VCaP (cell line): ENCODE results near the gene LSM2.
A peak's percentile ranks its signal among the peaks of the same experiment; 100 is the strongest.
"Not testable (repeated sequence)": the region's sequence is repeated elsewhere in the genome, so short reads cannot be mapped to it uniquely, and the experiment has no call there.

Source experiments
- H3K27ac ChIP-seq: fragments of 450-650 bp; 2 replicates; pipeline ENCODE4 v1.5.1; 2017
- TF ChIP-seq, protein P1 (sequence below): fragments of 450-650 bp; conservative IDR thresholded peaks from 2 replicates; pipeline ENCODE4 v1.5.1; 2017; ENCODE audit warnings: mild to moderate bottlenecking, moderate library complexity

The LSM2 gene

DNA sequence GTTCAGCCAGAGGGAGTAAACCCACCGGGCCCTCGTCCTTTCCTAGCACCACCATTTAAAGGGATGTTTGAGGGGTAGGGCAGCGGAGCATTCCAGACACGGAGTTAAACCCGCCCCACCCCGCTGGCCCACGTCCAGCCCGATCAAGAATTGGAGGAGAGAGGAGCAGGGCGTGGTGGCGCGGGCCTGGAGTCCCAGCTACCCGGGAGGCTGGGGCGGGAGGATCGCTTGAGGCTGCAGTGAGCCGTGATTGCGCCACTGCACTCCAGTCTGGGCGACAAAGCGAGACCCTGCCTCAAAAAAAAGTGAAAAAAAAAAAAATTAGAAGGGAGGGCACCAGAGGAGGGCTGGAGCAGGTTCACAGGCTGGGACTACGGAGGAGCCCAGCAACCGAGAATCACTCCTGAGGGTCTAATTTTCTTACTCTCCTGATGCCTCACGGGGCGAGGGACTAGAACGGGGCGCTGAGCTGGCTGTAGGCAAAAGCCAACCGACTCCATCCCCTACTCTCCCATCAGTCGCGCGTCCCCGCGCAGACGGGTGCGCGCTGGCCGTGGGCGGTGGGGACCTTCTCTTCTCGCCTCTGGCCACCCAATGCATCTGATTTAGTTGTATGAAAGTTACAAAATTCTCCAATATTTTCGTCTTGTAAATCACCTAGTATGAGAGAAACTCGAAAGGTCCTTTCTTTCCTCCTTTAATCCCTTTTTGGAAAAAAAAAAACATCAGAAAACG is 14.7 kb upstream of the LSM2 start:
- TF ChIP-seq, protein P1, sequence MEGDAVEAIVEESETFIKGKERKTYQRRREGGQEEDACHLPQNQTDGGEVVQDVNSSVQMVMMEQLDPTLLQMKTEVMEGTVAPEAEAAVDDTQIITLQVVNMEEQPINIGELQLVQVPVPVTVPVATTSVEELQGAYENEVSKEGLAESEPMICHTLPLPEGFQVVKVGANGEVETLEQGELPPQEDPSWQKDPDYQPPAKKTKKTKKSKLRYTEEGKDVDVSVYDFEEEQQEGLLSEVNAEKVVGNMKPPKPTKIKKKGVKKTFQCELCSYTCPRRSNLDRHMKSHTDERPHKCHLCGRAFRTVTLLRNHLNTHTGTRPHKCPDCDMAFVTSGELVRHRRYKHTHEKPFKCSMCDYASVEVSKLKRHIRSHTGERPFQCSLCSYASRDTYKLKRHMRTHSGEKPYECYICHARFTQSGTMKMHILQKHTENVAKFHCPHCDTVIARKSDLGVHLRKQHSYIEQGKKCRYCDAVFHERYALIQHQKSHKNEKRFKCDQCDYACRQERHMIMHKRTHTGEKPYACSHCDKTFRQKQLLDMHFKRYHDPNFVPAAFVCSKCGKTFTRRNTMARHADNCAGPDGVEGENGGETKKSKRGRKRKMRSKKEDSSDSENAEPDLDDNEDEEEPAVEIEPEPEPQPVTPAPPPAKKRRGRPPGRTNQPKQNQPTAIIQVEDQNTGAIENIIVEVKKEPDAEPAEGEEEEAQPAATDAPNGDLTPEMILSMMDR, result no peak
- peak overlapping the region; percentile 97 for H3K27ac ChIP-seq

DNA sequence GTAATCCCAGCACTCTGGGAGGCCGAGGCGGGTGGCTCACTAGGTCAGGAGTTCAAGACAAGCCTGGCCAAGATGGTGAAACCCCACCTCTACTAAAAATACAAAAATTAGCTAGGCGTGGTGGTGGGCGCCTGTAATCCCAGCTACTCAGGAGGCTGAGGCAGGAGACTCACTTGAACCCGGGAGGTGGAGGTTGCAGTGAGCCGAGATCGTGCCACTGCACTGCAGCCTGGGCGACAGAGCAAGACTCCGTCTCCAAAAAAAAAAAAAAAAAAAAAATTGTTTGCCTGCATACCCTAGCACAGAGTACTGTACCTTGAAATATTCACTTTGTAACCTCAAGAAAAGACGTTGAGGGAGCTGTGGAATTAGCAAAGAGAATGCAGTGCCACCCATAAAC is 13.6 kb upstream of the LSM2 start:
- not testable (repeated sequence) for H3K27ac ChIP-seq

DNA sequence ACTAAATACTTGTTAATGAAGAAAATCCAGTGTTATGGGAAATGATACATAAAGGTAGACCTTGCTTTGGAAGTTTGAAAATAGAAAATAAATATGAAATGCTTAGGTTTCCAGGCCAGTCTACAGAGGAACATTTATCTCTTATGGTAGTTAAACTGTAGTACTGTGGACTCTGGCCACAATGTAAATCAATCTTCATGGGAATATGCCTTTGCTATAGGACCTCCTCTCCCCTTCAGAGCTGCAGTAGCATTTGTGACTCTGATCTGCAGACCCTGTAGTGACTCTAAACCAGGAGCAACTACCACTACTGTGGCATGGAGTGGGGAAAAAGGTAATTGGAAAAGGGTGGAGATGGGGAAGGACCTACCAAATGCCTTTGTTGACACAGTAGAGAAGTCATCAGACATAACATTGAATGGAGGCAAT is 13.1 kb upstream of the LSM2 start:
- TF ChIP-seq, protein P1, result no peak
- no peak overlapping the region for H3K27ac ChIP-seq

DNA sequence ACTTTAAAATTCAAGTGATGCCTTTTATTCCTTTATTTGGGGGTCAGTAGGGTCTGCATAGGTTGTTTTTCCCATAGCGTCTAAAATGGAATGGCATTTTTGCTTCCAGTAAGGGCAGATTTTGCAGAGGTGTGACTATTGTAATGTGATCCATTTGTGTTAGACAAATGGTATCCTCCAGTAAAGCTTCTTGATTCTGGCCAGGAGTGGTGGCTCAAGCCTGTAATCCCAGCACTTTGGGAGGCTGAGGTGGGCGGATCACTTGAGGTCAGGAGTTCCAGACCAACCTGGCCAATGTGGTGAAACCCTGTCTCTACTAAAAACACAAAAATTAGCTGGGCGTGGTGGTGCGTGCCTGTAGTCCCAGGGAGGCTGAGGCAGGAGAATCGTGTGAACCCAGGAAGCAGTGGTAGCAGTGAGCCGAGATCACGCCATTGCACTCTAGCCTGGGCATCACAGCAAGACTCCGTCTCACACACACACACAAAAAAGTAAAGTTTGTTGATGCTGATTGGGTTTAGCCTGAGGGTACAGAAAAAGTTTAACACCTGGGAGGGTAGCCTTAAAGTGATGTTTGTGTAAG is 11.3 kb upstream of the LSM2 start:
- H3K27ac ChIP-seq, result not testable (repeated sequence)

DNA sequence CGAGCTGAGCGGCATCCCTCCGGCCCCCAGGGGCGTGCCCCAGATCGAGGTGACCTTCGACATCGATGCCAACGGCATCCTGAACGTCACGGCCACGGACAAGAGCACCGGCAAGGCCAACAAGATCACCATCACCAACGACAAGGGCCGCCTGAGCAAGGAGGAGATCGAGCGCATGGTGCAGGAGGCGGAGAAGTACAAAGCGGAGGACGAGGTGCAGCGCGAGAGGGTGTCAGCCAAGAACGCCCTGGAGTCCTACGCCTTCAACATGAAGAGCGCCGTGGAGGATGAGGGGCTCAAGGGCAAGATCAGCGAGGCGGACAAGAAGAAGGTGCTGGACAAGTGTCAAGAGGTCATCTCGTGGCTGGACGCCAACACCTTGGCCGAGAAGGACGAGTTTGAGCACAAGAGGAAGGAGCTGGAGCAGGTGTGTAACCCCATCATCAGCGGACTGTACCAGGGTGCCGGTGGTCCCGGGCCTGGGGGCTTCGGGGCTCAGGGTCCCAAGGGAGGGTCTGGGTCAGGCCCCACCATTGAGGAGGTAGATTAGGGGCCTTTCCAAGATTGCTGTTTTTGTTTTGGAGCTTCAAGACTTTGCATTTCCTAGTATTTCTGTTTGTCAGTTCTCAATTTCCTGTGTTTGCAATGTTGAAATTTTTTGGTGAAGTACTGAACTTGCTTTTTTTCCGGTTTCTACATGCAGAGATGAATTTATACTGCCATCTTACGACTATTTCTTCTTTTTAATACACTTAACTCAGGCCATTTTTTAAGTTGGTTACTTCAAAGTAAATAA is 10.6 kb upstream of the LSM2 start:
- not testable (repeated sequence) for H3K27ac ChIP-seq

DNA sequence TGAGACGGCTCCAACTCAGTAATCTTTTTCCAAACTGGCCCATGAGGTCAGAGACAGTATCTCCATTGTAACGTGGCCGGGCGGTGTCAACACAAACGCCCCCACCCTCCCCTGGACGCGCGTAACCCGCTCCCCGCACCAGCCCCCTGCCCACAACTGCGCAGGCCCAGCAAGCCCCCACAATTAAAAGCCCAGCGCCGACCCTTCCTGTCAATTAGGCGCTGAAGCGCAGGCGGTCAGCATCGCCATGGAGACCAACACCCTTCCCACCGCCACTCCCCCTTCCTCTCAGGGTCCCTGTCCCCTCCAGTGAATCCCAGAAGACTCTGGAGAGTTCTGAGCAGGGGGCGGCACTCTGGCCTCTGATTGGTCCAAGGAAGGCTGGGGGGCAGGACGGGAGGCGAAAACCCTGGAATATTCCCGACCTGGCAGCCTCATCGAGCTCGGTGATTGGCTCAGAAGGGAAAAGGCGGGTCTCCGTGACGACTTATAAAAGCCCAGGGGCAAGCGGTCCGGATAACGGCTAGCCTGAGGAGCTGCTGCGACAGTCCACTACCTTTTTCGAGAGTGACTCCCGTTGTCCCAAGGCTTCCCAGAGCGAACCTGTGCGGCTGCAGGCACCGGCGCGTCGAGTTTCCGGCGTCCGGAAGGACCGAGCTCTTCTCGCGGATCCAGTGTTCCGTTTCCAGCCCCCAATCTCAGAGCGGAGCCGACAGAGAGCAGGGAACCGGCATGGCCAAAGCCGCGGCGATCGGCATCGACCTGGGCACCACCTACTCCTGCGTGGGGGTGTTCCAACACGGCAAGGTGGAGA is 8.5 kb upstream of the LSM2 start, which contains the start of the genes HSPA1A and HSPA1L:
Gene HSPA1A (plus strand): TSS at position 519 of the 814 bp plus-strand sequence. CDS start 214 bp downstream, at position 733.
Gene HSPA1L (minus strand): TSS at position 259 of the 814 bp plus-strand sequence. CDS start 3,311 bp downstream, outside the sequence.
- TF ChIP-seq, protein P1, result no peak
- H3K27ac ChIP-seq, result peak within 1 kb of the TSS; percentile 73

DNA sequence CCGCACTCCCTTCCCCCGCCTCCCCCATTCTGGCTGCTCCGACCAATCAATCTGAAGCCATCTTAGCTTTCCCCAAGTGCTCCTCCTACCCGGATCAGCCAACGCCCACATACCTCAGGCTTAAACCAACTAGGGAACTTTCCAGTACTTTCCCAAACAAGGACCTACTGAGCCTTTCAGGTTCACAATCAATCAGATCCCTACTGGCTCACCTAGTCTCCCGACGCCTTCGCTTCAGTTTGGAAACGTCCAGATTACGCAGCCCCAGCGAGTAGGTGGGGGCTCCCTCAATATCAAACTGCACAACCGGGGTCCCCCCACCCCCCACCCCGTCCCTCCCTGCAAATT is 7.9 kb upstream of the LSM2 start:
- H3K27ac ChIP-seq, result peak overlapping the region; percentile 73
- TF ChIP-seq, protein P1, result no peak

DNA sequence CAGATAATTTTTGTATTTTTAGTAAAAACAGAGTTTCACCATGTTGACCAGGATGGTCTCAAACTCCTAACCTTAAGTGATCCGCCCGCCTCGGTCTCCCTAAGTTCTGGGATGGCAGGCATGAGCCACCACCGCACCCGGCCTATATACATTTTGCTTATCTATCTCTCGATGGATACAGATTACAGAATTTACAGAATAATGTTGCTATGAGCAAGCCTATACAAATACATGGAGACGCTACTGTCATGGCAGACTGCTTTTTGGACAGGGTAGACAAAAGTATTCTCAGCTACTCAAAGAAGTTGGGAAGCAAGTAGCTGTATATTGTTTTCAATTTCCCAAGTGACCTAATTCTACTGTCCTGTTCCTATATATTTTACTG is 6.7 kb upstream of the LSM2 start:
- TF ChIP-seq, protein P1, result no peak
- 0 out of 2 replicates have a peak overlapping the region, but pooled peaks have one; percentile 73 for H3K27ac ChIP-seq
